Fibroblast of lung (primary cell): ENCODE measurements around the gene SCMH1.

Source experiments
- EZH2 ChIP-seq: IDR thresholded peaks from 2 replicates; pipeline ENCODE4 v1.5.1; 2012; ENCODE audit warnings: low read length, control low read depth, mild to moderate bottlenecking; ENCODE audit errors: missing control alignments
- TF ChIP-seq, protein P1 (sequence below), 2 donors: IDR thresholded peaks in 1 of 2; conservative IDR thresholded peaks in 1 of 2; 1 replicate in 1 of 2; 2 replicates in 1 of 2; pipeline ENCODE4 v1.5.1; 2011 to 2012; ENCODE audit warnings: low read length in 2 of 2, control low read depth in 1 of 2, inconsistent platforms in 1 of 2, low read depth in 1 of 2, mild to moderate bottlenecking in 1 of 2

GRCh38 chr1:41268154-41268770 lies 26.2 kb upstream of the SCMH1 start:
- TF ChIP-seq, protein P1, sequence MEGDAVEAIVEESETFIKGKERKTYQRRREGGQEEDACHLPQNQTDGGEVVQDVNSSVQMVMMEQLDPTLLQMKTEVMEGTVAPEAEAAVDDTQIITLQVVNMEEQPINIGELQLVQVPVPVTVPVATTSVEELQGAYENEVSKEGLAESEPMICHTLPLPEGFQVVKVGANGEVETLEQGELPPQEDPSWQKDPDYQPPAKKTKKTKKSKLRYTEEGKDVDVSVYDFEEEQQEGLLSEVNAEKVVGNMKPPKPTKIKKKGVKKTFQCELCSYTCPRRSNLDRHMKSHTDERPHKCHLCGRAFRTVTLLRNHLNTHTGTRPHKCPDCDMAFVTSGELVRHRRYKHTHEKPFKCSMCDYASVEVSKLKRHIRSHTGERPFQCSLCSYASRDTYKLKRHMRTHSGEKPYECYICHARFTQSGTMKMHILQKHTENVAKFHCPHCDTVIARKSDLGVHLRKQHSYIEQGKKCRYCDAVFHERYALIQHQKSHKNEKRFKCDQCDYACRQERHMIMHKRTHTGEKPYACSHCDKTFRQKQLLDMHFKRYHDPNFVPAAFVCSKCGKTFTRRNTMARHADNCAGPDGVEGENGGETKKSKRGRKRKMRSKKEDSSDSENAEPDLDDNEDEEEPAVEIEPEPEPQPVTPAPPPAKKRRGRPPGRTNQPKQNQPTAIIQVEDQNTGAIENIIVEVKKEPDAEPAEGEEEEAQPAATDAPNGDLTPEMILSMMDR (conservative IDR thresholded peaks at IDR 0.05 in 1 of 2, IDR thresholded peaks at IDR 0.05 in 1 of 2; ENCODE audit: low read depth in 1 of 2, low read length in 2 of 2), result peak; percentile 87 to 94
- no peak for TF ChIP-seq EZH2
